Activated CD4-positive, CD25-positive, alpha-beta regulatory T cell treated with anti-CD3 and anti-CD28 coated beads, Interleukin-2, amount 50 U/mL, for 72 hours (primary cell): ENCODE measurements around the gene IPPK.
A peak's percentile ranks its signal among the peaks of the same experiment; 100 is the strongest.
"Not testable (repeated sequence)": the region's sequence is repeated elsewhere in the genome, so short reads cannot be mapped to it uniquely, and the experiment has no call there.

Source experiments
- DNase-seq: peaks from one replicate; pipeline ENCODE4 v3.0.0; 2021

The IPPK gene

DNA sequence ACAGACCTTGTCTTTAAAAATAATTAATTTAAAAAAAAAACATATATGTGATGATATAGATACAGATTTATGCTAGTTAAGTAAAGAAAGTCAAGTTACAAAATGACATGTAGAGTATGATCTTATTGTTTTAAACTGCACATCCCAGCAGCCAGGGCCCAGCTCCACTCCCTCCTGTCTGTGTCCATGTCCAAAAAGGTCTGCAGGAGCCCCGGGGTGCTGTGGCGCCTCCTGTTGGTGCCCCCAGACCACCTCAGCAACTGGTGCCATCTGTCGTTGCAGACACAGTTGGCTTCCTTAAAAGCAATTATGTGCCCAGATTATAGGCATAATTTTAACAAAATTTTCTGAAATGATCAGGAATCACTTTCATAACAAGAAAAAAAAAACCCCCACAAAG, 33.3 kb downstream of the IPPK start:
- no peak for DNase-seq

- no peak for DNase-seq
Measured at GRCh38 chr9:92635760-92636159, 34.2 kb downstream of the IPPK start.

DNA sequence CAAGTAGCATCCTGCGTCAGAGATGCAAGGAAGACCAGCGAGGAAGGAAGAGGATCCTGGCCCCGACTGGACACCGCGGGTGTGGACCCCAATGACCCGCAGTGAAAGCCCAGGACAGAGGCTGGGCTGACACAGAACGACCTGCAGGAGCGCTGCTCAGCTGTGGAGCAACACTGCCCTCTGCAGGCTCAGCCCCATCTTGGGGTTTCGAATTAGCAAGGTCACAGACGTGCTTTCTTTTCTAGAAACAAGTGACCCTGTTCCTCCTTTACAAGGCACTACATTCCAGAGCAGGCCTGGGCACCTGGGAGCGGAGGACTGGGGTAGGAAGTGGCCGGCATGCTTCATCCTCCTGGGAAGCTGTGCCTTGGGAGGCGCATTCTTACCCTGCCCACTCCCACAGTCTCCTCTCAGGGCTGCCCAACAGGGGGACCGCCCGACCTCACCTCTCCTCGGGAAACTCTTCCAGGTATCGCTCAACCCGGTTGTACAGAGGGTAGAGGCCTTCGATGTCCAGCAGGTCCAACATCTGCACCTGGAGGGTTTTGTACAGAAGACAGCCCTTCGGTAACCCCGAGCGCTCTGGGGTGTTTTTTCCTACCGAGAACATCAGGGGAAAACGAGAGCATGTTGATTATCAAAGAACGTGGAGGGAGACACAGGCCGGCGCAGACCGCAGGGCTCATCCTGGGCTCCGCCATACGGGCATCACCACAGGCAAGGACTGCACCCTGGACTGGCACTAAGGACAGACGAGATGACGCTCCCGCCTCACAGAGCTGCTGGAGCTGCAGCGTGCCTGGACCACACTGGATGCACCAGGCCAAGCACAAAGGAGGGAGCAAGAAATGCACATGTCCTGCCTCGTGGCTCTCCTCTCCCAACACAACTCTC, 35.0 kb downstream of the IPPK start:
- DNase-seq: peak; percentile 58

DNA sequence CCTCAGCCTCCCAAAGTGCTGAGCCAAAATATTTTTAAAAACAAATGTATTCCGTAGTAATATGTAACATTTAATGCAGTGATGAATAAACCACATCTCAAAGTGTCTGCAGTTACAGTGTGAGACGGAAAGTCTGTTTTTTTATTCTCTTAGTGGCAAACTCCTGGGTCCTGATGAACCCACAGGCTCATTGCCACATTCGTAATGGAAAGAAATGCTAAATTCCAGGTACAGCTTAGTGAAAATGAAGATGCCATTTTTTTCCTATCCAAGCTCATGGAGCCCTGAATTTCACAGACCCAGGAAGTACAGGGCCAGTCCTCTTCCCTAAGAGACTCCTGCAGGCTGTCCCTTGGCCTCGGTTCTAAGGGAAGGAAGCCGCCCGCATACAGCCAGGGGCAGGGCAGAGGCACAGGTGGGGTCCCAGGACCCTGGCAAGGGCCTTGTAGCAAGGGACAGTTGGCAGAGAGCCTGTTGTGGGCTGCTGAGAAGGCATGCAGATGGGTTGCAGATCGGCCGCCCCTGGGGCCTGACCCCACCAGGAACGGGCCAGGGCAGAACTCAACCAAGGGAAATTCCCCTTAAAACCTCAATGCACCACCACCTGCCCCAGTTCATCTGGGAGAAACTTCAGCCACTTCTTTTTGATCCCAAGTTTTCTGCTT, 36.2 kb downstream of the IPPK start:
- no peak for DNase-seq

- no peak for DNase-seq
Measured at GRCh38 chr9:92632641-92633040, 37.3 kb downstream of the IPPK start.

GRCh38 chr9:92631452-92632343, 38.2 kb downstream of the IPPK start:
- no peak for DNase-seq

DNA sequence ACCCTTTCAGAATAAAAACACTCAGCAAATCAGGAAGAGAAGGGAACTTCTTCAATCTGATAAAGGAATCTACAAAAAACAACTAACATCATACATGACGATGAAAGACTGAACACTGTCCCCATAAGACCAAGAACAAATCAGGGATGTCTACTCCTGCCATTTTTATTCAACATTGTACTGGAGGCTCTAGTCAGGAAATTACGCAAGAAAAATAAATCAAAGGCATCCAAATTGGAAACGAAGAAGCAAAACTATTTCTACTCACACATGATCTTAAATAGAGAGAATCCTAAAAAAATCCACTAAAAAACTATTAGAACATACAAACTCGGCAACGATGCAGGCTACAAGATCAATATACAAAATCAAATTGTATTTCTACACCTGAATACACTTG, 42.3 kb downstream of the IPPK start:
- no peak for DNase-seq

GRCh38 chr9:92626484-92626883, 43.4 kb downstream of the IPPK start:
- DNase-seq: no peak

DNA sequence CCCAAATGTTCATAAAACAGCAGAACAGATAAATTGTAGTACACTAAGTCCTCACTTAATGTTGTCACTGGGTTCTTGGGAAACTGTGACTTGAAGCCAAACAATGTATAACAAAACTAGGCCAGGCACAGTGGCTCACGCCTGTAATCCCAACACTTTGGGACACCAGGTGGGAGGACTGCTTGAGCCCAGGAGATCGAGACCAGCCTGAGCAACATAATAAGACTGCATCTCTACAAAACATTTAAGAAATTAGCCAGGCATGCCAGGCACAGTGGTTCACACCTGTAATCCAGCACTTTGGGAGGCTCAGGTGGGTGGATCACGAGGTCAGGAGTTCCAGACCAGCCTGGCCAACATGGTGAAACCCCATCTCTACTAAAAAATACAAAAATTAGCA, 46.0 kb downstream of the IPPK start:
- DNase-seq: not testable (repeated sequence)

- no peak for DNase-seq
Measured at GRCh38 chr9:92620845-92621244, 49.1 kb downstream of the IPPK start.

- DNase-seq: no peak
Measured at GRCh38 chr9:92619601-92620300, 50.2 kb downstream of the IPPK start.

GRCh38 chr9:92618633-92619225, 51.2 kb downstream of the IPPK start:
- DNase-seq: no peak

- DNase-seq: no peak
Measured at GRCh38 chr9:92617951-92618510, 51.9 kb downstream of the IPPK start.

GRCh38 chr9:92617195-92617813, 52.6 kb downstream of the IPPK start:
- DNase-seq: no peak

DNA sequence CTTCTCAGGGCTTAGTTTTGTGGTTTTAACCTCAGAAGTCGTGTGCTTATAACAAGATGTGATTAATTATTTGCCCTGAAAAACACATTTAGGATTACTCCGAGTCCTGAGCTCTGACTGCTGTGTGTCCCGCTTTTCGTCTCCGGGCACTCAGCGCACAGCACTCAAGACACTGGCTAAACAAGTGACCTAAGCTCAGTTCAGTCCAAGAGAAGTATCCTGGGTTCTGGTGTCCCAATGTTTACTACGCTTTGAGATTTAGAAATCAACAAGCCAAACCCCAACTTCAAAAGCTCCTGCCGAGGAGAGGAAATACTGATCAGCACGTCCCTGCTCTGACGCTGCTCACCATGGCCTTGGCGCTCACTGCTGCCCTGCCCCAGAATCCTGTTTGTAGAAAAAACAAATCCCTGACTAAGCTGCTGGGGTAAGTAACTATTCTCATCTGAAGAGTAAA, 53.2 kb downstream of the IPPK start:
- DNase-seq: no peak

GRCh38 chr9:92616199-92616641, 53.7 kb downstream of the IPPK start:
- no peak for DNase-seq

GRCh38 chr9:92615790-92616189, 54.1 kb downstream of the IPPK start:
- no peak for DNase-seq

GRCh38 chr9:92614763-92615461, 55.0 kb downstream of the IPPK start:
- no peak for DNase-seq

DNA sequence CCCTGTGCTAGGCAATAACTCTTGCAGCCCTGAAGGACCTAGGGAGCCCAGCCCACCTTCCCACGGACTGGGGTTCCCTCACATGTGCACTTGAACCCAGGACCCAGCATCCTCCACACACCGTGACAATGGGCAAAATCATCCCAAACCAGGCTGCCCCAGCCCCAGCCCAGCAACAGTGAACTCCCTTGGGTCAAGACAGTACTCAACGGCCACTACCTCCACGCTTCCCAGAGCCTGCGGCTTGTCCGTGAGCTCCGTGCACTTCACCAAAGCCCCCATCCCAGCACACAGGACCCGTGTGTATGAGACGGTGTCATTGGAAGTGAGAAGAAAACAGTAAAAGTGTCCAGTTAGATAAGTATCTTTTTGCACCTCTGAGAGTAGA, 55.8 kb downstream of the IPPK start:
- no peak for DNase-seq

GRCh38 chr9:92613268-92614122, 56.4 kb downstream of the IPPK start:
- no peak for DNase-seq
